ENCODE measurements around the gene CCDC17. TPM values are rescaled to one million over a fixed set of nuclear protein-coding genes. Genes with fewer than 3 reads are reported as not detected.

CCDC17 gene
- total and polyA plus RNA-seq, 2 of the 8 experiments (the other 6 are each of a cell fraction or from before 2014, with no cell fraction given): 0.95 to 2.0 TPM

- H2BK20ac ChIP-seq (ENCODE audit: low read length): no peak overlapping the region
- no peaks in the 10 kb centered on the region for H3K4me1 ChIP-seq (replicated peaks in 1 of 4; ENCODE audit: control insufficient read depth in 3 of 4, insufficient read depth in 4 of 4, low read length in 3 of 4)
- H3K79me1 ChIP-seq (ENCODE audit: low read depth, low read length): no peaks in the 10 kb centered on the region
- no peak overlapping the region for H3K23ac ChIP-seq (ENCODE audit: insufficient read length)
- no peak overlapping the region for H4K91ac ChIP-seq (replicated peaks; ENCODE audit: insufficient read length, low read length)
- H3K4me2 ChIP-seq (ENCODE audit: insufficient read depth in 1 of 2, low read depth in 2 of 2, low read length in 2 of 2): no peak overlapping the region
- no peaks in the 10 kb centered on the region for H3K27me3 ChIP-seq (replicated peaks in 1 of 4; ENCODE audit: control insufficient read depth in 3 of 4, extremely low read depth in 1 of 4, insufficient read depth in 3 of 4, low read length in 3 of 4)
- FAIRE-seq (no peak), DNase-seq (ENCODE audit: low read depth in 1 of 2, low spot score in 2 of 2) (no peak)
- no peak overlapping the region for H3K18ac ChIP-seq (ENCODE audit: extremely low read depth, low read length)
- peaks cover 12 to 65% (median 26%) of the 10 kb centered on the region in 4 experiments; a peak in 7 of 8 replicates for H3K36me3 ChIP-seq (ENCODE audit: control insufficient read depth in 2 of 4, insufficient read depth in 4 of 4, low read length in 3 of 4)
- H3K9me3 ChIP-seq (ENCODE audit: insufficient read depth in 2 of 2, low read depth in 1 of 2, low read length in 1 of 2): no peaks in the 10 kb centered on the region
- peaks cover 0 to 10% of the 10 kb centered on the region in 2 experiments; a peak in 1 of 4 replicates for H3K79me2 ChIP-seq (ENCODE audit: control insufficient read depth in 1 of 2, insufficient read depth in 2 of 2, low read length in 2 of 2)
- H2AK5ac ChIP-seq (ENCODE audit: low read depth, low read length): no peak overlapping the region
- no peak overlapping the region for H3K4me3 ChIP-seq (ENCODE audit: extremely low read depth in 1 of 4, insufficient read depth in 2 of 4, low read depth in 3 of 4, low read length in 4 of 4)
- H3K23me2 ChIP-seq (ENCODE audit: low read depth, low read length): no peaks in the 10 kb centered on the region
- no peak overlapping the region for H2BK5ac ChIP-seq (ENCODE audit: low read depth, low read length)
- H3K14ac ChIP-seq (ENCODE audit: insufficient read length): no peak overlapping the region
- no peak overlapping the region for H2BK15ac ChIP-seq (ENCODE audit: low read length)
- H2BK120ac ChIP-seq (replicated peaks; ENCODE audit: low read depth, low read length): no peak overlapping the region
- POLR2A ChIA-PET (ENCODE audit: partially characterized antibody): interaction anchor here (0.6 to 2.3 kb wide), 2 partner anchors 47 to 61 kb away, joined by 4 to 6 read pairs; partner anchors contain the start of gene NASP
- H3K9ac ChIP-seq (replicated peaks in 1 of 4; ENCODE audit: extremely low read depth in 1 of 4, low read depth in 3 of 4, low read length in 3 of 4): no peak overlapping the region
- H4K5ac ChIP-seq (ENCODE audit: insufficient read length, low read depth, low read length): no peak overlapping the region
- TF ChIP-seq RXRA (IDR thresholded peaks at IDR 0.05; ENCODE audit: insufficient read depth, low read depth, low read length): no peak
- TF ChIP-seq ATF3 (IDR thresholded peaks at IDR 0.05; ENCODE audit: insufficient read depth, low read depth, low read length): no peak
- TF ChIP-seq CBX5 (IDR thresholded peaks at IDR 0.05; ENCODE audit: low read depth, low read length): no peak
- TF ChIP-seq HDAC2 (IDR thresholded peaks at IDR 0.05; ENCODE audit: borderline replicate concordance in 1 of 2, low read depth in 2 of 2, low read length in 2 of 2): no peak
- no peak for TF ChIP-seq SAP30 (IDR thresholded peaks at IDR 0.05; ENCODE audit: insufficient read depth, insufficient replicate concordance, low read length)
- TF ChIP-seq, protein P1, sequence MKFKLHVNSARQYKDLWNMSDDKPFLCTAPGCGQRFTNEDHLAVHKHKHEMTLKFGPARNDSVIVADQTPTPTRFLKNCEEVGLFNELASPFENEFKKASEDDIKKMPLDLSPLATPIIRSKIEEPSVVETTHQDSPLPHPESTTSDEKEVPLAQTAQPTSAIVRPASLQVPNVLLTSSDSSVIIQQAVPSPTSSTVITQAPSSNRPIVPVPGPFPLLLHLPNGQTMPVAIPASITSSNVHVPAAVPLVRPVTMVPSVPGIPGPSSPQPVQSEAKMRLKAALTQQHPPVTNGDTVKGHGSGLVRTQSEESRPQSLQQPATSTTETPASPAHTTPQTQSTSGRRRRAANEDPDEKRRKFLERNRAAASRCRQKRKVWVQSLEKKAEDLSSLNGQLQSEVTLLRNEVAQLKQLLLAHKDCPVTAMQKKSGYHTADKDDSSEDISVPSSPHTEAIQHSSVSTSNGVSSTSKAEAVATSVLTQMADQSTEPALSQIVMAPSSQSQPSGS (IDR thresholded peaks at IDR 0.05; ENCODE audit: low read length): no peak
- WGBS, 2 experiments (ENCODE audit: extremely low coverage in 1 of 2, insufficient coverage in 1 of 2, insufficient read length in 1 of 2, insufficient replicate concordance in 2 of 2, low coverage in 1 of 2, low lambda C conversion rate in 2 of 2, missing lambda C conversion rate in 1 of 2): 97% methylated on average over 2 of the region's 2 CpGs; no CpG with 5 or more reads in 1 of the 2 experiments
- peaks cover 0 to 4% of the 10 kb centered on the region in 2 experiments for H4K20me1 ChIP-seq (replicated peaks in 1 of 2; ENCODE audit: control insufficient read depth in 1 of 2, insufficient read depth in 2 of 2, low read length in 2 of 2)
- H2BK12ac ChIP-seq (ENCODE audit: low read depth, low read length): no peak overlapping the region
- H3K27ac ChIP-seq (ENCODE audit: low read depth, low read length): no peak overlapping the region
- H3K56ac ChIP-seq (replicated peaks; ENCODE audit: insufficient read length, low read depth, low read length): no peak overlapping the region
- H4K8ac ChIP-seq (ENCODE audit: extremely low read depth, insufficient read depth, low read length): no peak overlapping the region
- no peak overlapping the region for H3K4ac ChIP-seq (replicated peaks; ENCODE audit: insufficient read length, low read depth, low read length)
- no peak overlapping the region for H2AFZ ChIP-seq (ENCODE audit: low read length)
- CTCF ChIA-PET (ENCODE audit: partially characterized antibody): interaction anchor here (0.6 kb wide), 1 partner anchor 75 kb away, joined by 3 read pairs; no protein-coding TSS in a partner anchor
Measured at GRCh38 chr1:45644661-45645060, 20.8 kb upstream of the CCDC17 start.
